AG04450 (cell line): Measurements from ENCODE around the gene TIAM1. TPM values are rescaled to one million over a fixed set of nuclear protein-coding genes. Genes with fewer than 3 reads are reported as not detected.

Source experiments
- CTCF ChIA-PET: fragments of 300-600, 350-600 bp; formaldehyde crosslinking; extraction: SDS; loops from one replicate; lab custom pipeline; 2022; ENCODE audit warnings: antibody characterized with exemption, inconsistent platforms; lab: Charles Lee
- POLR2A ChIA-PET: fragments of 350-600 bp; formaldehyde crosslinking; extraction: SDS; loops from one replicate; lab custom pipeline; 2021; ENCODE audit warnings: antibody characterized with exemption, inconsistent platforms; lab: Yijun Ruan, JAX
- DNase-seq: peaks from one replicate; pipeline ENCODE4 v3.0.0-alpha.2; 2011; ENCODE audit warnings: low read depth, low spot score
- H3K27ac ChIP-seq: one replicate; pipeline ENCODE4 v1.5.1; 2012; ENCODE audit warnings: low read depth, low read length, control low read depth
- H3K27me3 ChIP-seq: one replicate; pipeline ENCODE4 v1.6.0; 2012; ENCODE audit warnings: low read length; ENCODE audit not compliant: control insufficient read depth, insufficient read depth
- H3K4me3 ChIP-seq: 2 replicates; pipeline ENCODE4 v1.5.1; 2011; ENCODE audit warnings: mild to moderate bottlenecking, low read depth, low read length, control low read depth
- H3K9me3 ChIP-seq: 2 replicates; pipeline ENCODE4 v1.5.1; 2012; ENCODE audit warnings: low read length; ENCODE audit not compliant: control insufficient read depth, insufficient read depth
- CTCF ChIP-seq: IDR thresholded peaks from 2 replicates; pipeline ENCODE4 v1.5.1; 2011; ENCODE audit warnings: low read depth, low read length, control low read depth, inconsistent platforms
- polyA plus RNA-seq: library from polyadenylated mRNA; depleted of rRNA; stranded (reverse); fragments of >200 nt; gene quantifications from 2 replicates; pipeline ENCODE4 v1.2.3, GENCODE V29; 2011

TIAM1 gene
- polyA plus RNA-seq, 1 experiment = 2.1 TPM

- Histone ChIP-seq H3K27me3 (no peaks in the 10 kb centered on the region), H3K27ac (no peak overlapping the region), H3K9me3 (peaks cover 7% of the 10 kb centered on the region; the same call in 1 of the 2 replicates), H3K4me3 (no peak overlapping the region)
- no peak for TF ChIP-seq CTCF
- no peak for DNase-seq
- ChIA-PET POLR2A (no interaction called here), CTCF (no interaction called here)
Measured at GRCh38 chr21:31251686-31252085, 92.4 kb downstream of the TIAM1 start.

- H3K9me3 ChIP-seq = peaks cover 7% of the 10 kb centered on the region; the same call in 1 of the 2 replicates
- CTCF ChIA-PET = no interaction called here
- no peak overlapping the region for H3K4me3 ChIP-seq
- no peaks in the 10 kb centered on the region for H3K27me3 ChIP-seq
- no peak overlapping the region for H3K27ac ChIP-seq
- POLR2A ChIA-PET = no interaction called here
- no peak for DNase-seq
- TF ChIP-seq CTCF = no peak
Measured at GRCh38 chr21:31248598-31248997, 95.5 kb downstream of the TIAM1 start.

- Histone ChIP-seq H3K4me3 (no peak overlapping the region), H3K27me3 (no peaks in the 10 kb centered on the region), H3K27ac (no peak overlapping the region), H3K9me3 (peaks cover 2% of the 10 kb centered on the region)
- no peak for DNase-seq
- ChIA-PET POLR2A (no interaction called here), CTCF (interaction anchor here (0.5 to 1.1 kb wide), 3 partner anchors 41 to 337 kb away, joined by 4 to 6 read pairs (median 4); no protein-coding TSS in a partner anchor)
- TF ChIP-seq CTCF = no peak
Measured at GRCh38 chr21:31243611-31244010, 100.5 kb downstream of the TIAM1 start.

- DNase-seq = no peak
- POLR2A ChIA-PET = no interaction called here
- no peak overlapping the region for H3K4me3 ChIP-seq
- no peak for TF ChIP-seq CTCF
- CTCF ChIA-PET = no interaction called here
- H3K9me3 ChIP-seq = peaks cover 2% of the 10 kb centered on the region; the same call in 1 of the 2 replicates
- no peaks in the 10 kb centered on the region for H3K27me3 ChIP-seq
- no peak overlapping the region for H3K27ac ChIP-seq
Measured at GRCh38 chr21:31236528-31236927, 107.5 kb downstream of the TIAM1 start.

DNA sequence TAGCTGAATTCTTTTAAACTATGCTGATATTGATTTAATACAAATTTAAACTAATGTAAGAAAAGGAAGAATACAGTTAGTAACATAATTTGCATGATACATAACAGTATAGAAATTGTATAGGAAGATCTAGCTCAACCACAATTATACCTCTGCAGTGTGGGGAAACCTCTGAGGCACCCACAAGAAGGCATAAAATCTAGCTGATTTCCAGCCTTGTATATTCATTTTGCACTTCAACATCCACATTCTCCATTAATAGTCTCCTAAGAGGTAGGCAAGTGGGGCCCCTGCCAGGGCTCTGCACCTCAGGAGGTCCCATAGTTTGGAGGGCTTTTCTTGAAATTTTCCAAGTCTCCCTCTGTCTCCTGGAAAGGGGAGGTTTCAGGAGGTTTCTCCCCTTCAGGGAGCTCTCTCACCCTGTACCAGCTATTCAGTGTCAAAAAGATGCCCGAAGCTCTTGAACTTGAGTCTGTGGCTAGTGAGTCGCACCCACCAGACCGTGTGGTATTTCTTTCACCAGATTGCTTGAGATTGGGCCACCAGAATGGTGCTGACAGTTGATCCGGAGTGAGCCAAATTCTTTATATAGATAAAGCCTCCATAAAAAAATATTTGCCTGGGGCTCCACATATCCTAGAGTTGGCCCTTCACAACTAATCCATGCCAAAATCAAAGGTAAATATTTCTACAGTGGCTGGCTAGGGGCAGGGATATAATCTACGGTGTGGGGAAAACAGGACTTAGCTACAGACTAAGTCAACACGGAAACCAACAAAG, 108.2 kb downstream of the TIAM1 start:
- CTCF ChIA-PET = interaction anchor here (1.0 kb wide), 1 partner anchor 345 kb away, joined by 3 read pairs; no protein-coding TSS in a partner anchor
- Histone ChIP-seq H3K9me3 (peaks cover 1% of the 10 kb centered on the region; the same call in 1 of the 2 replicates), H3K4me3 (no peak overlapping the region), H3K27ac (no peak overlapping the region), H3K27me3 (no peaks in the 10 kb centered on the region)
- POLR2A ChIA-PET = no interaction called here
- DNase-seq = no peak
- TF ChIP-seq CTCF = no peak
